GM18498 (cell line): Measurements from ENCODE around the gene MX2.
A peak's percentile ranks its signal among the peaks of the same experiment; 100 is the strongest.
"Not testable (repeated sequence)": the region's sequence is repeated elsewhere in the genome, so short reads cannot be mapped to it uniquely, and the experiment has no call there.

Experiments
- ATAC-seq: cut with Tn5 transposase; IDR thresholded peaks from one replicate; pipeline ENCODE4 v1.9.1; 2021; ENCODE audit warnings: mild to moderate bottlenecking, moderate library complexity; ENCODE audit not compliant: unreplicated experiment

Gene MX2

DNA sequence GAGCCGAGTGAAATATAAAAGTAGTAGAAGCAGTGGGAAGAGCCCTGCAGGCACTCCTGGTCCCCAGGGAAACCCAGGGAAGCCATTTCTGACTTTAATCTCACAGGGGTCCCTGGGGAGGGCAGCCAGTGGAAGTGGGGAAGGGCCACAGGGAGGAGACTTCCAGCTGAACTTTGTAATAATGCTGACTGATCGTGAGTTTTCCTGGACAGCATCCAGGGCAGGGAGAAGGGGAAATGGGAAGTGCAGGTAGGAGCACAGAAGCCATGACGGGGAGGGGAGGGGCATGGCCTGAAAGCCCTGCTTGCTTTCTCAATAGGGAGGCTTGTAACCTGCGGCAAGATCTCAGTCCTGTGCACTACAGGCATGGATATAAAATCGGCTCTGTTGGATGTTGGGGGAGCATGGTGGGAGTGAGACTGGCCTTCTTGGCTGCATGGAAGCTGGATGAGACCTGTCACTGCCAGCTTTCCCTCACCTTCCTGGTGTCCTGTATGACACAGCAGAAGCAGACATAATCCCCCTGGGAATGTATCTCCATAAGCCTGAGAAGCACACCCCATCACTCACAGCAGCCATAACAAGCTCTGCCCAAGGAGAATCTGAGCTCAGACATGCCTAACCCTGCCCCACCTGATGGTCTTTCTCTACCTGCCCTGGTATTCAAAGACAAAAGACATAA lies 49.1 kb downstream of the MX2 start:
- no peak for ATAC-seq

- peak; percentile 58 for ATAC-seq
Measured at GRCh38 chr21:41411449-41412089, 49.7 kb downstream of the MX2 start.

GRCh38 chr21:41417505-41417904 lies 55.7 kb downstream of the MX2 start:
- not testable (repeated sequence) for ATAC-seq

DNA sequence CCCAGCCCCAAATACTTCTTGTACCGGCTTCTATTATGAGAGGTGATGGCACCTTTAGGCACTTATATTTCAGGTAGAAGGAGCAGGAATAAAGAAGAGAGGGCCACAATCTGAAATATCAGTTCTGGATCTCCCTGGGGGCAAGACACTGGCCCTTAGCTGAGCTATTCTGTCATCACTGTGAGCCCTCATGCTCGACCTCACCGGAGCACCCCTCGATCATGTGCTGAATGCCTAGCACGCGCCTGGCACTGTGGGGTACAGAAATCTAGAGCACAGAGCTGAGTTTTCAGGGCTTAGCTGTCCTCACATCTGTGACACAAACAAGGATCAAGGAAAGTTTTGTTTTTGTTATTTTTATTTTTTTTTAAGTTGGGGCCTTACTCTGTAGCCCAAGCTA lies 56.6 kb downstream of the MX2 start:
- no peak for ATAC-seq

GRCh38 chr21:41418956-41419680 lies 57.3 kb downstream of the MX2 start:
- no peak for ATAC-seq

DNA sequence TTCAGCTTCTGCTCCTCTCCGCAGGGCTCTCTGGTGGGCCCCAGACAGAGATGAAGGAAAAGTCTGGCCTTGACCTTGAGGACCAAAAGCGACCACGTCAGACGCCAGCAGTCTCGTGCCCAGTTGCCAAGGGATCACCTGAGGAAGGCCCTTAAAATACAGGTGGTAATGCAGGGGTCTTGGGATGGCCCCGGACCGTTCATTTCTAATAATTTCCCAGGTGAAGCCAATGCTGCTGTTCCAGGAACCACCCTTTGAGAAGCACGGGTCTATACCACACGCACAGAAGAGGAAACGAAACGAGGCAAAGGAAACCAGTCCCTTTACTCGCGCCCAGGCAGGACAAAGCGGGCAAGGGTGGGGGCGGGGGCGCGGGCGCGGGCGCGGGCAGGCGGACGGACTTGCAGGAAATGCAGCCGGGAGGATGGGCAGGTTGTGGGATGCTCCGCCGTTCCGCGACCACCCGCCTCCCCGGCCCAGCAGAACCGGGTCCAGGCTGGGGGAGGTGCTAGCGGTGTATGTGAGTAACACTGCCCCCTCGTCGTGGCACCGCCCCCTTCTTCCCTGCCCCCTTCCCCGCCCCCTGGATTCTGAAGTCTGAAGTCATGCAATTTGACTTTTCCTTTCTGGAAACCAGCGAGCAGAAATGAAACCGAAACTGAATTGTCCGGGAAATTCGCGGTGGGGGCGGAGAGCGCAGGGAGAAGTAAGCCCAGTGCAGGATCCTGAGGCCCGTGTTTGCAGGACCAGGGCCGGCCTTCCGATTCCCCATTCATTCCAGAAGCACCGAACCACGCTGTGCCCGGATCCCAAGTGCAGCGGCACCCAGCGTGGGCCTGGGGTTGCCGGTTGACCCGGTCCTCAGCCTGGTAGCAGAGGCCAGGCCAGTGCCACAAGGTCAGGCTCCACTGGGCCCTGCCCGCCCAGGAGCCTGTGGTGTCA lies 58.4 kb downstream of the MX2 start:
- peak; percentile 75 for ATAC-seq

GRCh38 chr21:41420998-41421397 lies 59.2 kb downstream of the MX2 start:
- not testable (repeated sequence) for ATAC-seq

- no peak for ATAC-seq
Measured at GRCh38 chr21:41422546-41423304, 60.9 kb downstream of the MX2 start.

- not testable (repeated sequence) for ATAC-seq
Measured at GRCh38 chr21:41423305-41423636, 61.4 kb downstream of the MX2 start.

DNA sequence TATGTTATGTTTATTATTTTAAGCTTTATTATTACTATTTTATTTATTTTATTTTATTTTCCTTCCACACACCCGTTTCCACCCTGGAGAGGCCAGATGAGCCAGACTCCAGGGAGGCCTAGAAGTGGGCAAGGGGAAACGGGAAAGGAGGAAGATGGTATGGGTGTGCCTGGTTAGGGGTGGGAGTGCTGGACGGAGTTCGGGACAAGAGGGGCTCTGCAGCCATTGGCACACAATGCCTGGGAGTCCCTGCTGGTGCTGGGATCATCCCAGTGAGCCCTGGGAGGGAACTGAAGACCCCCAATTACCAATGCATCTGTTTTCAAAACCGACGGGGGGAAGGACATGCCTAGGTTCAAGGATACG lies 63.7 kb downstream of the MX2 start:
- no peak for ATAC-seq

DNA sequence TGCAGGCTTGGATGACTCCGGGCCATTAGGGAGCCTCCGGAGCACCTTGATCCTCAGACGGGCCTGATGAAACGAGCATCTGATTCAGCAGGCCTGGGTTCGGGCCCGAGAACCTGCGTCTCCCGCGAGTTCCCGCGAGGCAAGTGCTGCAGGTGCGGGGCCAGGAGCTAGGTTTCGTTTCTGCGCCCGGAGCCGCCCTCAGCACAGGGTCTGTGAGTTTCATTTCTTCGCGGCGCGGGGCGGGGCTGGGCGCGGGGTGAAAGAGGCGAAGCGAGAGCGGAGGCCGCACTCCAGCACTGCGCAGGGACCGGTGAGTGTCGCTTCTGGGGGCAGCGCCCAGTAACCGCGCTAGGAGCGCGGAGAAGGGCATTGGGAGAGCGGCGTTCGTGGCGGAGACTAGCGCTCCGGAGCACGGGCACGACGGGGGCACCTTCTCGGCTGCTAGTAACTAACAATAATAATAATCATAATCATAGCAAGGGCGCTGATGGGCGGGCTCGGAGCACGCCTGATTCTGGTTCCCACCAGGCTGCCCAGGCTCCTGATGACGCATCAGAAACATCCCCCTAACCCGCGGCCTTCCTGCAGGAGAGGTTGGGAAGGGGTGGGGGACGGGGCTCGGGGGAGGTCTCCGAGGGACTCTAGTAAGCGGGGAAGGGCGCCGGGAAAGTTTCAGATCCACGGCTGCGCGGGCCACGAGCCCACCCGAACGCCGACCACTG lies 64.3 kb downstream of the MX2 start, which contains the start of gene MX1:
Gene MX1, plus strand, starts transcription at position 286 of the 722 bp plus-strand sequence. CDS start 5,832 bp downstream, outside the sequence.
- peak; percentile 91 for ATAC-seq

DNA sequence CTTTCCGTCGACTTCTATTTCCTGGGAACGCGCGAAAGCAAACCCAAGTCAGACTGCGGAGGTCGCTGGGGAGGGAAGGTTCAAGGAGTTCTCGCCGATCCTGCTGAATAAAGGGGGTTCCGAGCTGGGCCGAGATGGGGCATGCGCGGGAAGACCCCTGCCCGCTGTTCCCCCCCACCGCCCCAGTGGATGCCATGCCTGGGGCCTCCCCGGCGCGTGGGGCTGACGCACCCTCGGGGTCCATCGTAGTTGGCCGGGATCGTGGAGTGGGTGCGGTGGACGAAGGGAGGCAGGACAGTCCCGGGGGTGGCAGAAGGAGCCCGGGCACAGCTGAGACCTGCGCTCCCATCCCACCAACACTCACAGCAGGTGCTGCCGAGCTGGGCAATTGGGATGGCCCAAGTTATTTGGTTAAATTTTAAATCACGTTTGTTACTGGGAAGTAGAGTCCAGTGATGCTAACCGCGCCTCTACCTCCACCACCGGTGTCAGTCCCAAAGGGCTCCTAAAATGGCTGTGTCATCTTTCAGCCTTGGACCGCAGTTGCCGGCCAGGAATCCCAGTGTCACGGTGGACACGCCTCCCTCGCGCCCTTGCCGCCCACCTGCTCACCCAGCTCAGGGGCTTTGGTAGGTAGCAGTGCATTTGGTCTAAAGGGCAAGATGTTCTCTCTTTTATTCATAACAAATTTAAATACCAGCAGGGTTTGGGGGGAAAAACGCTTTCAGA lies 65.0 kb downstream of the MX2 start:
- ATAC-seq: no peak

GRCh38 chr21:41427556-41427955 lies 65.7 kb downstream of the MX2 start:
- ATAC-seq: no peak

DNA sequence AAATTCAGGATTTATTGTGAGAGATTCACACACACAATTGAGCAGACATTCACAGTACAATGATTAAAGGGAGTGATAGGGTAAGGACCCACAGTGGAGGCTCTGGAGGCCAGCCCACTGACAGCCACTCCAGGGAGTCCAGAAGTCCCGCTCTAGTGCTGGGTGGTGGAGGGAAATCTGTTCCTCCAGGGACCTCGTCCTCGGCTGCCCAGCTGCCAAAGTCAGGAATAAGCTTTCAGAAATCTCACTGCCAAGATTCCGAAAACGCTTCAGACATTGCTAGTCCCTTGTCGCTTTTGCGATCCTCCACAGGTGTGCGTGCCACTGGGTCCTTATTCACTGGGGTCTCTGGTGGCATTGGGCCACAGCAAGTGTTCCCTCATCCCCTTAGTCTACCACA lies 66.5 kb downstream of the MX2 start:
- no peak for ATAC-seq

- no peak for ATAC-seq
Measured at GRCh38 chr21:41428847-41429246, 67.0 kb downstream of the MX2 start.

DNA sequence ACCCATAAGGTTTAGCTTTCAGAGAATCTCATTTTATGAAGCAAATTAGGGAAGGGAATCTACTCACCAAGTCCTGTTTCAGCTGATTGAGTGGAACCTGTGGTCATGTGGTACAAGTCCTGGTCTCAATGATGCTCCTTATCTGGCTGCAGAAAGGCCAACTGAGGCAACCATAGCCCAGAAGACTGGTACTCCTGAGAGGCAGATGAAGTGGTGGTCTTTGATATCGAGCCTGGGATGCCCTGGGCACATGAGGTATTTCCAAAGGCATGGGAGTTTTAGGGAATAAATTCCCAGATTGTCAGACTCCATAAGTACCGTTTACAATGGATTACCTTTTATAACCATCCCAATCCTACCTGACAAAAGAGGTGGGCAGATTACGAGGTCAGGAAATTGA lies 67.5 kb downstream of the MX2 start:
- no peak for ATAC-seq

DNA sequence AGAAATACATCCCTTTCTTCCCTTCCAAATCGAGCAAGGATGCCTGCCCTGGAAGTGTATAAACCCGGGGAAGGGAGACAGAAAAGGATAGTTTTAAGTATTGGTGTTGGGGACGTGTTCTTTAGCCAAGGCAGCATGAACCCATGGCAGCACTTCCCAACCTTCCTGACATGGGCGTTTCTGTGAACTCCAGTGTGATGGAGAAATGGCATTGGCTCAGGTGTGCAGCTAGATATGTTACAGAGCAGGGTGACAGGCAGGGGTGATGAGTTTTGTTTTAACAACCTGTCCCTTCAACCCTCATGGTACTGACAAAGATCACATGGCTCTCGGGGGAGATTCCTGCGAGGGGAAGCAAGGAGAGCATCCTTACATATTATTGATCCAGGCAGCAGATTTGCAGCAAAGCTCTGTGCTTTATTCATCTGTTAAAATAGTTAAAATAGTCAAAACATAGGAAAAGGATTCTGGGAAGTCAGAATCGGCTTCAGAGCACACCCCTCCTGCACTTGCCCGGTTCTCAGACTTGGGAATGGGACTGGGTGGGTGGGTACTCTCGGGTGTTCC lies 68.2 kb downstream of the MX2 start:
- ATAC-seq: no peak

GRCh38 chr21:41431788-41432548 lies 70.1 kb downstream of the MX2 start:
- ATAC-seq: peak; percentile 74
